Measurements from ENCODE around the gene MRPL37.

- TF ChIP-seq POLR2AphosphoS5 (IDR thresholded peaks at IDR 0.05): no peak
- TF ChIP-seq CTCF (IDR thresholded peaks at IDR 0.05): no peak
- TF ChIP-seq EP300 (IDR thresholded peaks at IDR 0.05): no peak
Measured at GRCh38 chr1:54220004-54220811, 20.2 kb downstream of the MRPL37 start.

All from suprapubic skin (tissue), 4 donors.